ENCODE measurements around the gene P4HB.

DNA sequence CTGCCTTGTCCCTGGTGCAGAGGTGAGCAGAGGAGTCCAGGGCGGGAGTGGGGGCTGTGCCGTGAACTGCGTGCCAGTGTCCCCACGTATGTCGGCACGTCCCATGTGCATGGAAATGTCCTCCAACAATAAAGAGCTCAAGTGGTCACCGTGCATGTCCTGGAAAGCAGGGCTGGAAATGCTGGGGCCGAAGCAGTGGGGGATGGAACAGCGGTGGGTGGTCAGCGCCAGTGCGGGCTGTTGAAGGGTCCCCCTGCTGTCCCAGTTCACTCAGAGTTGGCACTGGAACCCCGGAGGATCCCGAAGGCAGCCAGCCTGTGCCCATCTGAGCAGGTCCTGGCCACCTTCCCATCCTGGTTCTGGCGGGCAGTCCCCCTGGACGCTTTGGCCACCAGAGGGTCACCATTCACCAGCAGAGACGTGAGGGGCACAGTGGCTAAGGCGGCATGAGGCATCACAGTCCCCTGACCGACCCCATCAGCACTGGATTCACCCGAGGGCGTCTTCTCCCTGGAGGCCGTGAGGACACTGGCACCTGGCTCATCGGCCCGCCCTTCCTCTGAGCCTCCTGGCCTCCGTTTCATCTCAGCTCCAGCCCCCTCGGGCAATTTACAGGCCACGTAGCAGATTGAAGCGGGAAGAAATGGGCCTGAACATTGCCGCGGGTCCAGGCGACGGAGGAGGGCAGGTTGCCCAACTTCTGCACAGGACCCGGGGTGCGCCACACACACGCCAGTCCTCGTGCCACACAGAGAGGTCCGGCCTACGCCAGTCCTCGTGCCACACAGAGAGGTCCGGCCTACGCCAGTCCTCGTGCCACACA is 46.3 kb downstream of the P4HB start:
- TF ChIP-seq, protein P1, sequence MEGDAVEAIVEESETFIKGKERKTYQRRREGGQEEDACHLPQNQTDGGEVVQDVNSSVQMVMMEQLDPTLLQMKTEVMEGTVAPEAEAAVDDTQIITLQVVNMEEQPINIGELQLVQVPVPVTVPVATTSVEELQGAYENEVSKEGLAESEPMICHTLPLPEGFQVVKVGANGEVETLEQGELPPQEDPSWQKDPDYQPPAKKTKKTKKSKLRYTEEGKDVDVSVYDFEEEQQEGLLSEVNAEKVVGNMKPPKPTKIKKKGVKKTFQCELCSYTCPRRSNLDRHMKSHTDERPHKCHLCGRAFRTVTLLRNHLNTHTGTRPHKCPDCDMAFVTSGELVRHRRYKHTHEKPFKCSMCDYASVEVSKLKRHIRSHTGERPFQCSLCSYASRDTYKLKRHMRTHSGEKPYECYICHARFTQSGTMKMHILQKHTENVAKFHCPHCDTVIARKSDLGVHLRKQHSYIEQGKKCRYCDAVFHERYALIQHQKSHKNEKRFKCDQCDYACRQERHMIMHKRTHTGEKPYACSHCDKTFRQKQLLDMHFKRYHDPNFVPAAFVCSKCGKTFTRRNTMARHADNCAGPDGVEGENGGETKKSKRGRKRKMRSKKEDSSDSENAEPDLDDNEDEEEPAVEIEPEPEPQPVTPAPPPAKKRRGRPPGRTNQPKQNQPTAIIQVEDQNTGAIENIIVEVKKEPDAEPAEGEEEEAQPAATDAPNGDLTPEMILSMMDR (IDR thresholded peaks at IDR 0.05): no peak
- no peak for TF ChIP-seq TAF1 (IDR thresholded peaks at IDR 0.05; ENCODE audit: borderline replicate concordance, low read depth, low read length)
- TF ChIP-seq, protein P2, sequence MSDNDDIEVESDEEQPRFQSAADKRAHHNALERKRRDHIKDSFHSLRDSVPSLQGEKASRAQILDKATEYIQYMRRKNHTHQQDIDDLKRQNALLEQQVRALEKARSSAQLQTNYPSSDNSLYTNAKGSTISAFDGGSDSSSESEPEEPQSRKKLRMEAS (IDR thresholded peaks at IDR 0.05; ENCODE audit: low read depth): no peak
- no peak for TF ChIP-seq TEAD4 (IDR thresholded peaks at IDR 0.05; ENCODE audit: borderline replicate concordance, insufficient read depth)
- no peak for TF ChIP-seq GABPA (IDR thresholded peaks at IDR 0.05; ENCODE audit: low read depth)
- no peak for TF ChIP-seq FOXM1 (IDR thresholded peaks at IDR 0.05; ENCODE audit: low read depth)
- TF ChIP-seq TCF12 (IDR thresholded peaks at IDR 0.05): no peak
- TF ChIP-seq JUND (IDR thresholded peaks at IDR 0.05): no peak
- TF ChIP-seq, protein P3, sequence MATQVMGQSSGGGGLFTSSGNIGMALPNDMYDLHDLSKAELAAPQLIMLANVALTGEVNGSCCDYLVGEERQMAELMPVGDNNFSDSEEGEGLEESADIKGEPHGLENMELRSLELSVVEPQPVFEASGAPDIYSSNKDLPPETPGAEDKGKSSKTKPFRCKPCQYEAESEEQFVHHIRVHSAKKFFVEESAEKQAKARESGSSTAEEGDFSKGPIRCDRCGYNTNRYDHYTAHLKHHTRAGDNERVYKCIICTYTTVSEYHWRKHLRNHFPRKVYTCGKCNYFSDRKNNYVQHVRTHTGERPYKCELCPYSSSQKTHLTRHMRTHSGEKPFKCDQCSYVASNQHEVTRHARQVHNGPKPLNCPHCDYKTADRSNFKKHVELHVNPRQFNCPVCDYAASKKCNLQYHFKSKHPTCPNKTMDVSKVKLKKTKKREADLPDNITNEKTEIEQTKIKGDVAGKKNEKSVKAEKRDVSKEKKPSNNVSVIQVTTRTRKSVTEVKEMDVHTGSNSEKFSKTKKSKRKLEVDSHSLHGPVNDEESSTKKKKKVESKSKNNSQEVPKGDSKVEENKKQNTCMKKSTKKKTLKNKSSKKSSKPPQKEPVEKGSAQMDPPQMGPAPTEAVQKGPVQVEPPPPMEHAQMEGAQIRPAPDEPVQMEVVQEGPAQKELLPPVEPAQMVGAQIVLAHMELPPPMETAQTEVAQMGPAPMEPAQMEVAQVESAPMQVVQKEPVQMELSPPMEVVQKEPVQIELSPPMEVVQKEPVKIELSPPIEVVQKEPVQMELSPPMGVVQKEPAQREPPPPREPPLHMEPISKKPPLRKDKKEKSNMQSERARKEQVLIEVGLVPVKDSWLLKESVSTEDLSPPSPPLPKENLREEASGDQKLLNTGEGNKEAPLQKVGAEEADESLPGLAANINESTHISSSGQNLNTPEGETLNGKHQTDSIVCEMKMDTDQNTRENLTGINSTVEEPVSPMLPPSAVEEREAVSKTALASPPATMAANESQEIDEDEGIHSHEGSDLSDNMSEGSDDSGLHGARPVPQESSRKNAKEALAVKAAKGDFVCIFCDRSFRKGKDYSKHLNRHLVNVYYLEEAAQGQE (IDR thresholded peaks at IDR 0.05; ENCODE audit: low read depth, low read length): no peak
- TF ChIP-seq EP300 (IDR thresholded peaks at IDR 0.05; ENCODE audit: borderline replicate concordance in 1 of 2, low read depth in 1 of 2, low read length in 1 of 2): no peak

Data from SK-N-SH (cell line).